SU-DHL-6 (cell line): ENCODE results near the gene ZNF385A.
"Not testable (repeated sequence)": the region's sequence is repeated elsewhere in the genome, so short reads cannot be mapped to it uniquely, and the experiment has no call there.

Experiments
- H2AFZ ChIP-seq: fragments of 200-600 bp; sonication (generic); 2 replicates; pipeline ENCODE4 v1.6.1; 2014; ENCODE audit warnings: low read depth, mild to moderate bottlenecking, moderate library complexity, mixed read lengths, antibody characterized with exemption, low read length; ENCODE audit not compliant: severe bottlenecking
- H3F3A ChIP-seq: fragments of 200-600 bp; shearing (Covaris generic); 2 replicates; pipeline ENCODE4 v1.6.0; 2016; ENCODE audit warnings: antibody characterized with exemption, mild to moderate bottlenecking; ENCODE audit not compliant: insufficient read depth
- H3K27ac ChIP-seq: fragments of 200-600 bp; sonication (generic); 2 replicates; pipeline ENCODE4 v1.5.1; 2016; ENCODE audit warnings: low read depth, mild to moderate bottlenecking, low read length, moderate library complexity, mixed read lengths
- H3K27me3 ChIP-seq: fragments of 200-600 bp; sonication (generic), shearing (Covaris generic); 2 replicates; pipeline ENCODE4 v1.6.0; 2014; ENCODE audit warnings: mild to moderate bottlenecking, low read length
- H3K36me3 ChIP-seq: fragments of 200-600 bp; sonication (generic); 2 replicates; pipeline ENCODE4 v1.6.1; 2014; ENCODE audit warnings: mild to moderate bottlenecking, low read length, mixed read lengths
- H3K4me2 ChIP-seq: fragments of 300-600, 200-600 bp; shearing (Covaris generic), sonication (generic); 2 replicates; pipeline ENCODE4 v1.6.0; 2014; ENCODE audit warnings: low read length, low read depth, mild to moderate bottlenecking; ENCODE audit not compliant: poor library complexity, severe bottlenecking
- H3K4me3 ChIP-seq: fragments of 200-600 bp; sonication (generic); 2 replicates; pipeline ENCODE4 v1.5.1; 2014; ENCODE audit warnings: antibody characterized with exemption, low read length, mild to moderate bottlenecking, mixed read lengths; ENCODE audit not compliant: insufficient read depth, poor library complexity, severe bottlenecking
- H3K79me2 ChIP-seq: fragments of 200-600 bp; sonication (generic); 2 replicates; pipeline ENCODE4 v1.6.1; 2014; ENCODE audit warnings: mild to moderate bottlenecking, low read length, moderate library complexity; ENCODE audit not compliant: insufficient read depth
- H3K9ac ChIP-seq: fragments of 200-600 bp; sonication (generic); 2 replicates; pipeline ENCODE4 v1.7.0; 2014; ENCODE audit warnings: mild to moderate bottlenecking, low read length
- H3K9me2 ChIP-seq: fragments of 200-600 bp; sonication (generic); replicated peaks from 2 replicates; pipeline ENCODE4 v1.6.1; 2014; ENCODE audit warnings: low read length; ENCODE audit not compliant: insufficient read depth
- H3K9me3 ChIP-seq: fragments of 200-600 bp; sonication (generic); 2 replicates; pipeline ENCODE4 v1.6.1; 2014; ENCODE audit warnings: low read length, mixed read lengths; ENCODE audit not compliant: insufficient read depth
- H4K20me1 ChIP-seq: fragments of 200-600 bp; sonication (generic); 2 replicates; pipeline ENCODE4 v1.6.1; 2014; ENCODE audit warnings: low read depth, mild to moderate bottlenecking, antibody characterized with exemption, low read length, moderate library complexity, mixed read lengths
- CTCF ChIP-seq: fragments of 200-600 bp; sonication (generic); IDR thresholded peaks from one replicate; pipeline ENCODE4 v1.5.1; 2017; ENCODE audit warnings: antibody characterized with exemption, mild to moderate bottlenecking, low read length, moderate library complexity; ENCODE audit not compliant: insufficient read depth, poor library complexity, severe bottlenecking
- EZH2phosphoT487 ChIP-seq: fragments of 200-600 bp; sonication (generic), shearing (Covaris generic); conservative IDR thresholded peaks from 2 replicates; pipeline ENCODE4 v1.6.1; 2018; ENCODE audit warnings: mild to moderate bottlenecking, antibody characterized with exemption, low read length, moderate library complexity, mixed read lengths

Gene ZNF385A

GRCh38 chr12:54330442-54330841 is 54.1 kb downstream of the ZNF385A start:
- TF ChIP-seq CTCF (no peak), EZH2phosphoT487 (no peak)
- Histone ChIP-seq H3K9ac (no peak overlapping the region), H3K27ac (no peak overlapping the region), H3K36me3 (no peaks in the 10 kb centered on the region), H3K9me2 (no peaks in the 10 kb centered on the region), H3K27me3 (no peaks in the 10 kb centered on the region), H3K9me3 (no peaks in the 10 kb centered on the region), H3K79me2 (peaks cover 8% of the 10 kb centered on the region), H3K4me3 (no peak overlapping the region), H2AFZ (no peak overlapping the region), H4K20me1 (peaks cover 4% of the 10 kb centered on the region; the same call in 1 of the 2 replicates), H3F3A (no peaks in the 10 kb centered on the region), H3K4me2 (no peak overlapping the region)

GRCh38 chr12:54329759-54330158 is 54.8 kb downstream of the ZNF385A start:
- H3K4me2 ChIP-seq = no peak overlapping the region
- H3K36me3 ChIP-seq = no peaks in the 10 kb centered on the region
- no peak overlapping the region for H3K9ac ChIP-seq
- no peaks in the 10 kb centered on the region for H3K9me3 ChIP-seq
- TF ChIP-seq EZH2phosphoT487 = no peak
- no peak for TF ChIP-seq CTCF
- H2AFZ ChIP-seq = no peak overlapping the region
- H3K27ac ChIP-seq = no peak overlapping the region
- H3K79me2 ChIP-seq = peaks cover 11% of the 10 kb centered on the region
- H3F3A ChIP-seq = no peaks in the 10 kb centered on the region
- H4K20me1 ChIP-seq = peaks cover 4% of the 10 kb centered on the region; the same call in 1 of the 2 replicates
- H3K27me3 ChIP-seq = no peaks in the 10 kb centered on the region
- H3K9me2 ChIP-seq = no peaks in the 10 kb centered on the region
- no peak overlapping the region for H3K4me3 ChIP-seq

- TF ChIP-seq EZH2phosphoT487 (no peak), CTCF (no peak)
- no peaks in the 10 kb centered on the region for H3F3A ChIP-seq
- H3K4me2 ChIP-seq = no peak overlapping the region
- peaks cover 11% of the 10 kb centered on the region for H3K79me2 ChIP-seq
- H3K27me3 ChIP-seq = no peaks in the 10 kb centered on the region
- H3K9me3 ChIP-seq = no peaks in the 10 kb centered on the region
- H3K9ac ChIP-seq = no peak overlapping the region
- no peaks in the 10 kb centered on the region for H3K36me3 ChIP-seq
- no peak overlapping the region for H3K4me3 ChIP-seq
- no peaks in the 10 kb centered on the region for H3K9me2 ChIP-seq
- peaks cover 4% of the 10 kb centered on the region; the same call in 1 of the 2 replicates for H4K20me1 ChIP-seq
- H3K27ac ChIP-seq = no peak overlapping the region
- H2AFZ ChIP-seq = no peak overlapping the region
Measured at GRCh38 chr12:54328595-54329337, 55.8 kb downstream of the ZNF385A start.

- H3K9me3 ChIP-seq, H3F3A ChIP-seq, H3K36me3 ChIP-seq, H4K20me1 ChIP-seq, H3K27me3 ChIP-seq, H3K9me2 ChIP-seq, H3K27ac ChIP-seq: not testable (repeated sequence)
- peaks cover 11% of the 10 kb centered on the region for H3K79me2 ChIP-seq
- H3K9ac ChIP-seq = peak overlapping the region; percentile 69
- peak overlapping the region; percentile 100 for H3K4me2 ChIP-seq
- H2AFZ ChIP-seq = peak overlapping the region; percentile 70
- H3K4me3 ChIP-seq = peak overlapping the region; percentile 79
Measured at GRCh38 chr12:54325442-54326109, 59.0 kb downstream of the ZNF385A start.
